ENCODE results near the gene CEP128. TPM values are rescaled to one million over a fixed set of nuclear protein-coding genes. Genes with fewer than 3 reads are reported as not detected.

Gene CEP128
- total RNA-seq, 4 donors from 2014 or later: 0.82 to 3.6 (median 1.6) TPM

DNA sequence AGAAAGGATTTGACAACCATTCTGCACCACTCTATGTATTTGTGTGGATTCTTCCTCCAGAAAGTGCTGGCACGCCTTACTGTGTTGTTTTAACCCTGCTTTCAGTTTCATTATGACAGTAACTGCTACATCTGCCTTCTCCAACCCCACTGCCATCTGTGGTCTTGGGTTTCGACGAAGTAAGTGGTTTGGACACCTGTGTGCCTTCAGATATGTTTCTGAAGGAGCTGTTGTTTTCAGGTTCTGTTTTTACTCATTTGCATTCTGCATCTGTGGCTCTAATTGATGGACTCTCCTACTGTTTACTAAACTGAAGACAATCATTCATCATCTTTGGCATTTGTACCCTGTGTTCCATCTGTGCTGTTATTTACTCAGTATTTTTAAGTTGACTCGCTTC lies 18.0 kb upstream of the CEP128 start:
- no peaks in the 10 kb centered on the region for H3K9me3 ChIP-seq
- no peaks in the 10 kb centered on the region for H3K27me3 ChIP-seq
- H3K4me3 ChIP-seq: no peak overlapping the region
- H3K27ac ChIP-seq: no peak overlapping the region
- DNase-seq (no peak), ATAC-seq (no peak)
- intact Hi-C loops (cut with DNase I; ENCODE audit: low total_unique reads) (no loop called here), in situ Hi-C loops (cut with MboI; ENCODE audit: low sequenced_read_pairs in 4 of 4) (no loop called here)
- no peaks in the 10 kb centered on the region for H3K36me3 ChIP-seq
- peaks cover 0 to 7% of the 10 kb centered on the region in 2 donors for H3K4me1 ChIP-seq
- TF ChIP-seq, protein P1, sequence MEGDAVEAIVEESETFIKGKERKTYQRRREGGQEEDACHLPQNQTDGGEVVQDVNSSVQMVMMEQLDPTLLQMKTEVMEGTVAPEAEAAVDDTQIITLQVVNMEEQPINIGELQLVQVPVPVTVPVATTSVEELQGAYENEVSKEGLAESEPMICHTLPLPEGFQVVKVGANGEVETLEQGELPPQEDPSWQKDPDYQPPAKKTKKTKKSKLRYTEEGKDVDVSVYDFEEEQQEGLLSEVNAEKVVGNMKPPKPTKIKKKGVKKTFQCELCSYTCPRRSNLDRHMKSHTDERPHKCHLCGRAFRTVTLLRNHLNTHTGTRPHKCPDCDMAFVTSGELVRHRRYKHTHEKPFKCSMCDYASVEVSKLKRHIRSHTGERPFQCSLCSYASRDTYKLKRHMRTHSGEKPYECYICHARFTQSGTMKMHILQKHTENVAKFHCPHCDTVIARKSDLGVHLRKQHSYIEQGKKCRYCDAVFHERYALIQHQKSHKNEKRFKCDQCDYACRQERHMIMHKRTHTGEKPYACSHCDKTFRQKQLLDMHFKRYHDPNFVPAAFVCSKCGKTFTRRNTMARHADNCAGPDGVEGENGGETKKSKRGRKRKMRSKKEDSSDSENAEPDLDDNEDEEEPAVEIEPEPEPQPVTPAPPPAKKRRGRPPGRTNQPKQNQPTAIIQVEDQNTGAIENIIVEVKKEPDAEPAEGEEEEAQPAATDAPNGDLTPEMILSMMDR (IDR thresholded peaks at IDR 0.05 in 4 of 5, conservative IDR thresholded peaks at IDR 0.05 in 1 of 5): no peak
- no peak for TF ChIP-seq POLR2A (IDR thresholded peaks at IDR 0.05)

DNA sequence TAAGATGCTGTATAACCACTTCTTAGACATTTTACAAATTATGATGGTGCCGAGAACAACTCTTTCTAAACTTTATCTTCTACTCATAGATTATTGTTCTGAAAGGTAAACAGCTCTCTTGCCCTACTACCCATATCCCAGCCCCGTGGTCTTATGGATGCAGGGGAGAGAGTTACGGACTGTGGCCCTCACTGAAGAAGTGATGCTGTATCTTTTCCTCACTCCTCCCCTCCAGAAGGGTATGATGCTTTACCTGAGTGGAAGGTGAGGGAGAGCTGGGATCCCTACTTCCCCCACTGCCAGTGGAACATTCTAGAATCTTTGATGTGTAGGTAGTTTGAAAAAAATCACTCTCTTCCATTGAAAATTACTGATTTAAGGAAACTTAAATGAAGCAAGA lies 17.4 kb upstream of the CEP128 start:
- Histone ChIP-seq H3K9me3 (no peaks in the 10 kb centered on the region), H3K27ac (no peak overlapping the region), H3K36me3 (no peaks in the 10 kb centered on the region), H3K4me1 (peaks cover 0 to 7% of the 10 kb centered on the region in 2 donors), H3K4me3 (no peak overlapping the region), H3K27me3 (no peaks in the 10 kb centered on the region)
- in situ Hi-C loops (cut with MboI; ENCODE audit: low sequenced_read_pairs in 4 of 4): no loop called here
- intact Hi-C loops (cut with DNase I; ENCODE audit: low total_unique reads): no loop called here
- no peak for DNase-seq
- no peak for ATAC-seq
- TF ChIP-seq POLR2A (IDR thresholded peaks at IDR 0.05): no peak
- TF ChIP-seq, protein P1 (IDR thresholded peaks at IDR 0.05 in 4 of 5, conservative IDR thresholded peaks at IDR 0.05 in 1 of 5): no peak

DNA sequence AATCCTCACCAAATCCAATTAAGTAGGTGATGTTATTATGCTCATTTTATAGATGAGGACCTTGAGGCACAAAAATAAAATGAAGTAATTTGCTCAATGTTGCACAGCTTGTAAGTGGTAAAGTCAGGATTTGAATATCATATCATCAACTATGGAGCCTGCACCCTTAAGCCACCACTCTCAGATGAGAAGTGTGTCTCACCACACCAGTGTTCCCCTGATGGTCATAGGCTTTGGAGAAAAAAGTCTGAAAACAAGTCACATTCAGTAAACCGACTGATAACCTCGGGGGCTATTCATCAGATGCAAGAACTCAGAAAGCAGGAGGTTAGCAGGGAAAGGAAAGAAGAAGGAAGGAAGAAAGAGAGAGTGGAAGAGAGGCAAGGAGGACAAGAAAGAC lies 16.7 kb upstream of the CEP128 start:
- H3K9me3 ChIP-seq: no peaks in the 10 kb centered on the region
- DNase-seq: no peak
- no peaks in the 10 kb centered on the region for H3K27me3 ChIP-seq
- intact Hi-C loops (cut with DNase I; ENCODE audit: low total_unique reads): no loop called here
- ATAC-seq: no peak
- H3K36me3 ChIP-seq: no peaks in the 10 kb centered on the region
- in situ Hi-C loops (cut with MboI; ENCODE audit: low sequenced_read_pairs in 4 of 4): no loop called here
- no peak overlapping the region for H3K27ac ChIP-seq
- TF ChIP-seq POLR2A (IDR thresholded peaks at IDR 0.05): no peak
- TF ChIP-seq, protein P1 (IDR thresholded peaks at IDR 0.05 in 4 of 5, conservative IDR thresholded peaks at IDR 0.05 in 1 of 5): no peak
- no peak overlapping the region for H3K4me3 ChIP-seq
- H3K4me1 ChIP-seq: peaks cover 0 to 7% of the 10 kb centered on the region in 2 donors

DNA sequence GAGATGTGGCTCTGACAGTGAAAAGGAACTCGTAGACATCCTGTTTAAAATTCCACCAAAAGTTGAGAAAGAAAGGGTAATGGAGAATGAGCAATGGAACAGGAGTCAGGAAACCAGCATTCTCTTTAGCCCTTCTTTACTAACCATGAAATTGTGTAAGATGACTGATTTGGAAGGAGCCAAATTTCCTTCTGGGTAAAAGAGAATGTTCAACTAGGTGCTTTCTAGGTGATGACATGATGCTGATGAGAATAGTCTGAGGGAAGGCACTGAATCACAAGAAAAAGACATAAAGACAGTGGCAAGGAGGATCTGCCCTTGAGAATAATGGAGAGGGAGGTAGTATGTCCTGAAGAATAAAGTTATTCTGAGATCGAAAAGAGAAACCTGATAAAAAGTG lies 16.1 kb upstream of the CEP128 start:
- no peaks in the 10 kb centered on the region for H3K27me3 ChIP-seq
- H3K36me3 ChIP-seq: no peaks in the 10 kb centered on the region
- H3K4me1 ChIP-seq: peaks cover 0 to 7% of the 10 kb centered on the region in 2 donors
- intact Hi-C loops (cut with DNase I; ENCODE audit: low total_unique reads): no loop called here
- in situ Hi-C loops (cut with MboI; ENCODE audit: low sequenced_read_pairs in 4 of 4): no loop called here
- ATAC-seq (no peak), DNase-seq (no peak)
- H3K27ac ChIP-seq: no peak overlapping the region
- no peak overlapping the region for H3K4me3 ChIP-seq
- no peak for TF ChIP-seq POLR2A (IDR thresholded peaks at IDR 0.05)
- TF ChIP-seq, protein P1 (IDR thresholded peaks at IDR 0.05 in 4 of 5, conservative IDR thresholded peaks at IDR 0.05 in 1 of 5): no peak
- no peaks in the 10 kb centered on the region for H3K9me3 ChIP-seq

DNA sequence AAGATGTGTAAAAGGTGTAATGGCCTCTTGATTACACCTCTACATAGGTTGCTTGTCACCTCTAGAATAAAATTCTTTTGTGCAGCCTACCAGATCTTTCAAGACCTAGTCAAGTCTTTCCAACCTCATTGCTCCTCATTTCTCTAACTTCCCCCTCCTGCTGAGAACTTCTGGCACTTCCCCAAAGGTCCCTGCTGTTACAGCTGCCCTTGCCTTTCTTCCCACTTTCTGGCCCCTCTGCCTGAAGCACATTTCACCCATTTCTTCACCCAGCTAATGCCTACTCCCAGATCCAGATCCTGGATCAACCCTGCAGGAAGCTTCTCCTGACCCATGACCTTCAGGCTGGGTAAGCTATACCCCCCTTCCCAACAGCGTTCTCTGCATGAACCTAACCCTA lies 15.4 kb upstream of the CEP128 start:
- no peak overlapping the region for H3K27ac ChIP-seq
- ATAC-seq (no peak), DNase-seq (no peak)
- H3K36me3 ChIP-seq: no peaks in the 10 kb centered on the region
- H3K4me1 ChIP-seq: peaks cover 0 to 7% of the 10 kb centered on the region in 2 donors
- intact Hi-C loops (cut with DNase I; ENCODE audit: low total_unique reads): no loop called here
- H3K9me3 ChIP-seq: no peaks in the 10 kb centered on the region
- H3K4me3 ChIP-seq: no peak overlapping the region
- TF ChIP-seq POLR2A (IDR thresholded peaks at IDR 0.05): no peak
- TF ChIP-seq, protein P1 (IDR thresholded peaks at IDR 0.05 in 4 of 5, conservative IDR thresholded peaks at IDR 0.05 in 1 of 5): no peak
- H3K27me3 ChIP-seq: no peaks in the 10 kb centered on the region
- in situ Hi-C loops (cut with MboI; ENCODE audit: low sequenced_read_pairs in 4 of 4): no loop called here

All from gastrocnemius medialis (tissue), 4 donors.